ENCODE data around the gene PITX1.

The PITX1 gene

GRCh38 chr5:135062216-135063055, 28.4 kb upstream of the PITX1 start:
- in situ Hi-C loops (cut with HindIII; ENCODE audit: low sequenced_read_pairs): loop anchor here (5.0 kb wide), 1 partner anchor 70 kb away; no protein-coding TSS in a partner anchor

- in situ Hi-C loops (cut with HindIII; ENCODE audit: low sequenced_read_pairs): loop anchor here (5.0 kb wide), 1 partner anchor 71 kb away; no protein-coding TSS in a partner anchor
These were observed 27.0 kb upstream of the PITX1 start for GRCh38 chr5:135061001-135061400.

- in situ Hi-C loops (cut with HindIII; ENCODE audit: low sequenced_read_pairs): loop anchor here (5.0 kb wide), 1 partner anchor 72 kb away; no protein-coding TSS in a partner anchor
These were observed 26.0 kb upstream of the PITX1 start for GRCh38 chr5:135060021-135060420.

GRCh38 chr5:135059000-135059923, 25.2 kb upstream of the PITX1 start:
- in situ Hi-C loops (cut with HindIII; ENCODE audit: low sequenced_read_pairs): no loop called here

- in situ Hi-C loops (cut with HindIII; ENCODE audit: low sequenced_read_pairs): no loop called here
These were observed 24.3 kb upstream of the PITX1 start for GRCh38 chr5:135058331-135058732.

- in situ Hi-C loops (cut with HindIII; ENCODE audit: low sequenced_read_pairs): no loop called here
These were observed 23.2 kb upstream of the PITX1 start for GRCh38 chr5:135057233-135057632.

GRCh38 chr5:135056316-135057030, 22.4 kb upstream of the PITX1 start:
- in situ Hi-C loops (cut with HindIII; ENCODE audit: low sequenced_read_pairs): no loop called here

GRCh38 chr5:135055396-135055795, 21.4 kb upstream of the PITX1 start:
- in situ Hi-C loops (cut with HindIII; ENCODE audit: low sequenced_read_pairs): no loop called here

GRCh38 chr5:135054546-135054945, 20.5 kb upstream of the PITX1 start:
- in situ Hi-C loops (cut with HindIII; ENCODE audit: low sequenced_read_pairs): no loop called here

GRCh38 chr5:135053989-135054388, 20.0 kb upstream of the PITX1 start:
- in situ Hi-C loops (cut with HindIII; ENCODE audit: low sequenced_read_pairs): no loop called here

GRCh38 chr5:135053278-135053677, 19.2 kb upstream of the PITX1 start:
- in situ Hi-C loops (cut with HindIII; ENCODE audit: low sequenced_read_pairs): no loop called here

- in situ Hi-C loops (cut with HindIII; ENCODE audit: low sequenced_read_pairs): no loop called here
These were observed 18.6 kb upstream of the PITX1 start for GRCh38 chr5:135052511-135053145.

GRCh38 chr5:135051872-135052271, 17.8 kb upstream of the PITX1 start:
- in situ Hi-C loops (cut with HindIII; ENCODE audit: low sequenced_read_pairs): no loop called here

GRCh38 chr5:135051399-135051798, 17.4 kb upstream of the PITX1 start:
- in situ Hi-C loops (cut with HindIII; ENCODE audit: low sequenced_read_pairs): no loop called here

GRCh38 chr5:135050244-135050767, 16.3 kb upstream of the PITX1 start:
- in situ Hi-C loops (cut with HindIII; ENCODE audit: low sequenced_read_pairs): no loop called here

- in situ Hi-C loops (cut with HindIII; ENCODE audit: low sequenced_read_pairs): no loop called here
These were observed 14.9 kb upstream of the PITX1 start for GRCh38 chr5:135048930-135049329.

- in situ Hi-C loops (cut with HindIII; ENCODE audit: low sequenced_read_pairs): no loop called here
These were observed 14.3 kb upstream of the PITX1 start for GRCh38 chr5:135048286-135048685.

- in situ Hi-C loops (cut with HindIII; ENCODE audit: low sequenced_read_pairs): no loop called here
These were observed 13.3 kb upstream of the PITX1 start for GRCh38 chr5:135047347-135047695.

GRCh38 chr5:135046661-135047346, 12.8 kb upstream of the PITX1 start:
- in situ Hi-C loops (cut with HindIII; ENCODE audit: low sequenced_read_pairs): no loop called here

- in situ Hi-C loops (cut with HindIII; ENCODE audit: low sequenced_read_pairs): no loop called here
These were observed 11.5 kb upstream of the PITX1 start for GRCh38 chr5:135045488-135045887.

All from endothelial cell of hepatic sinusoid (primary cell).